DOHH2 (cell line): ENCODE results near the gene PPP1R17.

Experiments used
- H3F3A ChIP-seq: fragments of 200-600 bp; sonication (generic), shearing (Covaris generic); 2 replicates; pipeline ENCODE4 v1.6.0; 2016; ENCODE audit warnings: antibody characterized with exemption, mild to moderate bottlenecking; ENCODE audit not compliant: control insufficient read depth, insufficient read depth
- H3K27ac ChIP-seq: fragments of 200-600 bp; sonication (generic); 2 replicates; pipeline ENCODE4 v1.5.1; 2014; ENCODE audit warnings: low read depth, mild to moderate bottlenecking, low read length, moderate library complexity
- H3K27me3 ChIP-seq: fragments of 200-600 bp; sonication (generic); 2 replicates; pipeline ENCODE4 v1.6.1; 2014; ENCODE audit warnings: mild to moderate bottlenecking, low read length, mixed read lengths; ENCODE audit not compliant: control insufficient read depth
- H3K36me3 ChIP-seq: fragments of 200-600 bp; sonication (generic); 2 replicates; pipeline ENCODE4 v1.6.1; 2014; ENCODE audit warnings: mild to moderate bottlenecking, low read length, moderate library complexity, mixed read lengths; ENCODE audit not compliant: control insufficient read depth
- H3K4me1 ChIP-seq: fragments of 200-600 bp; sonication (generic); 2 replicates; pipeline ENCODE4 v1.6.1; 2014; ENCODE audit warnings: mild to moderate bottlenecking, low read length, mixed read lengths; ENCODE audit not compliant: control insufficient read depth
- H3K4me2 ChIP-seq: fragments of 200-600 bp; sonication (generic); 2 replicates; pipeline ENCODE4 v1.6.0; 2014; ENCODE audit warnings: mild to moderate bottlenecking, low read length, moderate library complexity
- H3K4me3 ChIP-seq: fragments of 200-600 bp; sonication (generic); 2 replicates; pipeline ENCODE4 v1.5.1; 2014; ENCODE audit warnings: mild to moderate bottlenecking, low read length, mixed read lengths
- H3K79me2 ChIP-seq: fragments of 200-600 bp; sonication (generic); 2 replicates; pipeline ENCODE4 v1.6.1; 2014; ENCODE audit warnings: mild to moderate bottlenecking, low read length, mixed read lengths; ENCODE audit not compliant: control insufficient read depth
- H3K9me2 ChIP-seq: fragments of 200-600 bp; sonication (generic); replicated peaks from 2 replicates; pipeline ENCODE4 v1.6.1; 2014; ENCODE audit warnings: mild to moderate bottlenecking, low read length, mixed read lengths; ENCODE audit not compliant: control insufficient read depth
- H3K9me3 ChIP-seq: fragments of 200-600 bp; sonication (generic); 2 replicates; pipeline ENCODE4 v1.6.1; 2014; ENCODE audit warnings: antibody characterized with exemption, low read length, mixed read lengths; ENCODE audit not compliant: control insufficient read depth, insufficient read depth
- H4K20me1 ChIP-seq: fragments of 200-600 bp; sonication (generic); 2 replicates; pipeline ENCODE4 v1.6.0; 2014; ENCODE audit warnings: low read depth, mild to moderate bottlenecking, antibody characterized with exemption, low read length, moderate library complexity; ENCODE audit not compliant: control insufficient read depth, insufficient read depth
- CTCF ChIP-seq: fragments of 200-600 bp; sonication (generic); IDR thresholded peaks from one replicate; pipeline ENCODE4 v1.5.1; 2014; ENCODE audit warnings: antibody characterized with exemption, mild to moderate bottlenecking, low read depth, low read length; ENCODE audit not compliant: poor library complexity, severe bottlenecking
- EZH2phosphoT487 ChIP-seq: fragments of 200-600 bp; sonication (generic); IDR thresholded peaks from 2 replicates; pipeline ENCODE4 v1.6.1; 2017; ENCODE audit warnings: borderline replicate concordance, mild to moderate bottlenecking, antibody characterized with exemption, low read length, moderate library complexity, mixed read lengths

Gene PPP1R17

GRCh38 chr7:31651234-31652062, 35.6 kb upstream of the PPP1R17 start:
- no peak for TF ChIP-seq CTCF
- TF ChIP-seq EZH2phosphoT487, result no peak
- Histone ChIP-seq H3F3A (no peaks in the 10 kb centered on the region), H3K4me1 (no peaks in the 10 kb centered on the region), H3K36me3 (no peaks in the 10 kb centered on the region), H3K9me2 (no peaks in the 10 kb centered on the region), H3K27ac (no peak overlapping the region), H3K4me3 (no peak overlapping the region), H4K20me1 (no peaks in the 10 kb centered on the region), H3K27me3 (no peaks in the 10 kb centered on the region), H3K4me2 (no peak overlapping the region), H3K79me2 (no peaks in the 10 kb centered on the region), H3K9me3 (no peaks in the 10 kb centered on the region)

- H3F3A ChIP-seq, result no peaks in the 10 kb centered on the region
- TF ChIP-seq CTCF (no peak), EZH2phosphoT487 (no peak)
- H3K27ac ChIP-seq, result no peak overlapping the region
- no peak overlapping the region for H3K4me2 ChIP-seq
- H3K4me3 ChIP-seq, result no peak overlapping the region
- H3K9me2 ChIP-seq, result no peaks in the 10 kb centered on the region
- H3K27me3 ChIP-seq, result no peaks in the 10 kb centered on the region
- no peaks in the 10 kb centered on the region for H3K36me3 ChIP-seq
- H3K4me1 ChIP-seq, result no peaks in the 10 kb centered on the region
- no peaks in the 10 kb centered on the region for H3K79me2 ChIP-seq
- no peaks in the 10 kb centered on the region for H3K9me3 ChIP-seq
- no peaks in the 10 kb centered on the region for H4K20me1 ChIP-seq
Measured at GRCh38 chr7:31652063-31652326, 35.0 kb upstream of the PPP1R17 start.

GRCh38 chr7:31663072-31663471, 23.9 kb upstream of the PPP1R17 start:
- H3K4me1 ChIP-seq, result no peaks in the 10 kb centered on the region
- H3K27ac ChIP-seq, result no peak overlapping the region
- no peaks in the 10 kb centered on the region for H3K79me2 ChIP-seq
- no peaks in the 10 kb centered on the region for H4K20me1 ChIP-seq
- no peaks in the 10 kb centered on the region for H3K9me2 ChIP-seq
- H3K4me3 ChIP-seq, result no peak overlapping the region
- no peaks in the 10 kb centered on the region; the same call in 1 of the 2 replicates for H3K9me3 ChIP-seq
- H3K4me2 ChIP-seq, result no peak overlapping the region
- H3K36me3 ChIP-seq, result no peaks in the 10 kb centered on the region
- no peaks in the 10 kb centered on the region for H3F3A ChIP-seq
- TF ChIP-seq EZH2phosphoT487 (no peak), CTCF (no peak)
- no peaks in the 10 kb centered on the region for H3K27me3 ChIP-seq
